ENCODE data around the gene SLC29A2.

- TF ChIP-seq CSRNP3 (CRISPR knock-in tag; IDR thresholded peaks at IDR 0.05) (no peak), GLIS3 (CRISPR knock-in tag; IDR thresholded peaks at IDR 0.05) (no peak), ZFP30 (CRISPR knock-in tag; IDR thresholded peaks at IDR 0.05) (no peak), ZNF565 (CRISPR knock-in tag; conservative IDR thresholded peaks at IDR 0.05; ENCODE audit: low read depth) (no peak), ISL1 (CRISPR knock-in tag; IDR thresholded peaks at IDR 0.05) (no peak), ZFP3 (CRISPR knock-in tag; IDR thresholded peaks at IDR 0.05) (no peak), PPARA (CRISPR knock-in tag; IDR thresholded peaks at IDR 0.05; ENCODE audit: borderline replicate concordance) (no peak), RARB (CRISPR knock-in tag; IDR thresholded peaks at IDR 0.05) (no peak), BACH2 (CRISPR knock-in tag; IDR thresholded peaks at IDR 0.05; ENCODE audit: borderline replicate concordance) (no peak), PATZ1 (CRISPR knock-in tag; IDR thresholded peaks at IDR 0.05; ENCODE audit: borderline replicate concordance) (no peak), CREB5 (CRISPR knock-in tag; IDR thresholded peaks at IDR 0.05; ENCODE audit: low read depth) (no peak)
Measured at GRCh38 chr11:66333896-66334604, 37.5 kb downstream of the SLC29A2 start.
